SJCRH30 (cell line): ENCODE data around the gene TGIF2. TPM values are rescaled to one million over a fixed set of nuclear protein-coding genes. Genes with fewer than 3 reads are reported as not detected.
"Not testable (repeated sequence)": the region's sequence is repeated elsewhere in the genome, so short reads cannot be mapped to it uniquely, and the experiment has no call there.

ENCODE experiments used
- DNase-seq, 2 experiments: peaks; one replicate each; pipeline ENCODE4 v3.0.0-alpha.2; 2015 to 2020
- H3K27ac ChIP-seq: fragments of 250-450 bp; sonication (Bioruptor Pico); 2 replicates; pipeline ENCODE4 v1.5.1; 2020; ENCODE audit warnings: mild to moderate bottlenecking, moderate library complexity
- H3K27me3 ChIP-seq: fragments of 250-450 bp; sonication (Bioruptor Pico); 2 replicates; pipeline ENCODE4 v1.5.1; 2020; ENCODE audit warnings: mild to moderate bottlenecking, moderate library complexity
- H3K36me3 ChIP-seq: fragments of 250-450 bp; sonication (Bioruptor Pico); 2 replicates; pipeline ENCODE4 v1.5.1; 2020; ENCODE audit warnings: mild to moderate bottlenecking, moderate library complexity
- H3K4me1 ChIP-seq: fragments of 250-450 bp; sonication (Bioruptor Pico); 2 replicates; pipeline ENCODE4 v1.5.1; 2020; ENCODE audit warnings: mild to moderate bottlenecking, moderate library complexity
- H3K4me3 ChIP-seq: fragments of 250-450 bp; sonication (Bioruptor Pico); 2 replicates; pipeline ENCODE4 v1.5.1; 2020; ENCODE audit warnings: mild to moderate bottlenecking, moderate library complexity
- H3K9me3 ChIP-seq: fragments of 250-450 bp; sonication (Bioruptor Pico); replicated peaks from 2 replicates; pipeline ENCODE4 v1.5.1; 2020; ENCODE audit warnings: mild to moderate bottlenecking, moderate library complexity
- total RNA-seq: library from RNA; depleted of rRNA; stranded (reverse); fragments of >200 nt; shearing (Covaris generic); gene quantifications from 2 replicates; pipeline ENCODE4 v1.2.3, GENCODE V29; 2014

TGIF2 gene
- total RNA-seq, 1 experiment from 2014 or later: 75.5 TPM

DNA sequence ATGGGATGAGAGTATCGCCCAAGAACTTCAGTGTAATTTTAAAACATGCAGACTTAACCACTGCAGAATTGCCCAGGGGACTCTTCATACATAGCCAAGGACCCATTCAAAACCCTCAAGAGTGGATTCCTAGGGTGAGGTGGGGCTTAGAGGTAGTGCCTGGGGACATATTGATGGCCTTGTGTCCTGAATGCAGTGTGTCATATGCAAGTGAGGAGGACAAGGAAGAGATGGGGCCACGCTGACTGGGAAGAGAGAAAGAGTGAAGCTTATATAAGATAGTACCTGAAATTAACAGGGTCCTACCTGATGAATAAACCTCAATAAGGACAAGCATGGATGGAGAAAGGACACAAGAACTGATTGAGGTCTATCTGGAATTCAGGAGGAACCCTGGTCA is 18.1 kb upstream of the TGIF2 start:
- Histone ChIP-seq H3K27me3 (no peaks in the 10 kb centered on the region), H3K27ac (no peak overlapping the region), H3K4me3 (no peak overlapping the region), H3K36me3 (no peaks in the 10 kb centered on the region), H3K9me3 (no peaks in the 10 kb centered on the region), H3K4me1 (no peaks in the 10 kb centered on the region)
- DNase-seq: no peak

DNA sequence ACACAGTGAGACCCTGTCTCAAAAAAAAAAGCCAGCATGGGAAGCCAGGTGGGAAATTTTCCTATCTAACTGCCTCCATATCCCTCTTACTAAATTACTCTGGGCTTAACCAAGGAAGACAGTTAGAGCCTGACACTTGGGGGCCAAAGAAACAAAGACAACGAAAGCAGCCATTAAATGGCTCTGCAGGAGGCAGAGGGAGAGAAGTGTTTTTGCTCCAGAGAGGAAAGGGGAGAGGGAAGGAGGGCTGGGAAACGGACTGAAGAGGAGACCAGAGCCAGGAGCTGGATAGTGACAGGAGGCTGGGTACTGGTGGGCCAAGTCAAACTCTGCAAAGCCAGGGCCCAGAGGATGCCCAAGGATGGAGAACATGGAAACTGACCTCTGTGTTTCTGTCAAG is 10.7 kb upstream of the TGIF2 start:
- H3K9me3 ChIP-seq: peaks cover 7% of the 10 kb centered on the region; the same call in 1 of the 2 replicates
- H3K36me3 ChIP-seq: no peaks in the 10 kb centered on the region
- no peak overlapping the region for H3K4me3 ChIP-seq
- no peaks in the 10 kb centered on the region for H3K27me3 ChIP-seq
- H3K27ac ChIP-seq: no peak overlapping the region
- DNase-seq: no peak
- H3K4me1 ChIP-seq: no peaks in the 10 kb centered on the region

DNA sequence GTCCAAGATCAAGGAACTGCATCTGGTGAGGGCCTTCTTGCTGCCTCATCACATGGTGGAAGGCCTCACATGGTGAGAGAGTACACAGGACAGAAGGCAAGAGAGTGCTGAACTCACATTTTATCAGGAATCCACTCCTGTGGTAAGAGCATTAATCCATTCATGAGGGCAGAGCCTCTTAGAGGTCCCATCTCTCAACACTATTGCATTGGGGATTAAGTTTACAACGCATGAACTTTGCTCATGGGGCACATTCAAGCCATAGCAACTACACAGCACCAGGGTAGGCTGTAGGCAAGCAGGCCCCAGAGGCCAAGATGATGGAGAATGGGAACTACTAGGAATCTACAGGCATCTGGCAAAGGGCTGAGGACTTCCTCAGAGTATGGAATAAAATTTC is 10.0 kb upstream of the TGIF2 start:
- no peaks in the 10 kb centered on the region for H3K36me3 ChIP-seq
- H3K4me1 ChIP-seq: no peaks in the 10 kb centered on the region
- DNase-seq: no peak
- no peak overlapping the region for H3K27ac ChIP-seq
- H3K9me3 ChIP-seq: peaks cover 7% of the 10 kb centered on the region; the same call in 1 of the 2 replicates
- H3K4me3 ChIP-seq: no peak overlapping the region
- no peaks in the 10 kb centered on the region for H3K27me3 ChIP-seq

DNA sequence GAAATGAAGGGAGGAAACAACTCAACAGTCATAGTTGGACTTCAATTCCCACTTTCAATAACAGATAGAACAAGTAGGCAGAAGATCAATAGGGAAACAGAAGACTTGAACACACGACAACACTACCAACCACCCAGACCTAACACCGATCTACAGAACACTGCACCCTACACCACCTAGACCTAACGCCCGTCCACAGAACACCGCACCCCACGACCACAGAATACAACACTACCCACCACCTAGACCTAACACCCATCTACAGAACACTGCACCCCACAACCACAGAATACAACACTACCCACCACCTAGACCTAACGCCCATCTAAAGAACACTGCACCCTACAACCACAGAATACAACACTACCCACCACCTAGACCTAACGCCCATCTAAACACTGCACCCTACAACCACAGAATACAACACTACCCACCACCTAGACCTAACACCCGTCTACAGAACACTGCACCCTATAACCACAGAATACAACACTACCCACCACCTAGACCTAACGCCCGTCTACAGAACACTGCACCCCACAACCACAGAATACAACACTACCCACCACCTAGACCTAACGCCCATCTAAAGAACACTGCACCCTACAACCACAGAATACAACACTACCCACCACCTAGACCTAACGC is 9.2 kb upstream of the TGIF2 start:
- H3K27ac ChIP-seq, H3K4me1 ChIP-seq, H3K27me3 ChIP-seq, H3K36me3 ChIP-seq, H3K4me3 ChIP-seq, DNase-seq, H3K9me3 ChIP-seq: not testable (repeated sequence)

DNA sequence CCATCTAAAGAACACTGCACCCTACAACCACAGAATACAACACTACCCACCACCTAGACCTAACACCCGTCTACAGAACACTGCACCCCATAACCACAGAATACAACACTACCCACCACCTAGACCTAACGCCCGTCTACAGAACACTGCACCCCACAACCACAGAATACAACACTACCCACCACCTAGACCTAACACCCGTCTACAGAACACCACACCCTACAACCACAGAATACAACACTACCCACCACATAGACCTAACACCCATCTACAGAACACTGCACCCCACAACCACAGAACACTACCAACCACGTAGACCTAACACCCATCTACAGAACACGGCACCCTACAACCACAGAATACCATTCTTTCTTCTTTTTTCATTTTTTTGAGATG is 8.7 kb upstream of the TGIF2 start:
- not testable (repeated sequence) for DNase-seq, H3K4me3 ChIP-seq, H3K4me1 ChIP-seq, H3K27ac ChIP-seq, H3K36me3 ChIP-seq, H3K27me3 ChIP-seq, H3K9me3 ChIP-seq

DNA sequence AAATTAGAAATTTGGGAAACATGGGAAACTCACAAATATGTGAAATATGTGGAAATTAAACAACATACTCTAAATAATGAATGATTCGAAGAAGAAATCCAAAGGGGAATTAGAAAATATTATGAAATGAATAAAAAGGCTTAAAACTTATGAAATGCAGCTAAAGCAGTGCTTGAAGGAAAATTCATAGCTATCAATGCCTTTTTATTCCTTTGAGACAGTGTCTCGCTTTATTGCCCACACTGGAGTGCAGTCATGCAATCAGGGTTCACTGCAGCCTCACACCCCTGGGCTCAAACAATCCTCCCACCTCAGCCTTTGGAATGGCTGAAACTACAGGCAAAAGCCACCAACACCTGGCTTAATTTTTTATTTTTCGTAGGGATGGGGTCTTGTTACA is 7.9 kb upstream of the TGIF2 start:
- Histone ChIP-seq H3K4me1 (peaks cover 7% of the 10 kb centered on the region), H3K27me3 (no peaks in the 10 kb centered on the region), H3K36me3 (no peaks in the 10 kb centered on the region), H3K27ac (no peak overlapping the region), H3K9me3 (peaks cover 7% of the 10 kb centered on the region; the same call in 1 of the 2 replicates), H3K4me3 (no peak overlapping the region)
- no peak for DNase-seq

DNA sequence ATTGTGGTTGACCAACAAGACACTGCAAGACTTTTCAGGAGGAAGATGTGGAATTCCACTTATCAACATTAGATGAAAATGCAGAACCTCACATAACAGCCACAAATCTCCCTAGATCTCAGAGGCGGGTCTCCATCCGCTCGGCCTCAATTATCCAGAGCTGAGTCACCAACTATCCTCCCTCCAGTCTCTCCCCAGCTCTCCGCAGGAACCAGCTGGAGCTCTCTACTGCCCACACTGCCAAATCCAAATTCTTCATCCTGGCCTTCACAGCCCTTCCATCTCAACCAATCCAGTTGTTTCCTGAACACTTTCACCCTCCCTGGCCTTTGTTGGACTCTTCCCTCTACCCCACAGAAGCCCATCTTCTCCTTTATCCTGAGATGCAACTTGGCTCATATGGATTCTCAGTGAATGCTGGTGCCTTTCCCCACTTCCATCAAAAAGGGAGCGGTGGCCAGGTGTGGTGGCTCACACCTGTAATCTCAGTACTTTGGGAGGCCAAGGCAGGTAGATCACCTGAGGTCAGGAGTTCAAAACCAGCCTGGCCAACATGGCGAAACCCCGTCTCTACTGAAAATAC is 3.5 kb upstream of the TGIF2 start:
- DNase-seq: peak; percentile 48 to 62
- Histone ChIP-seq H3K27me3 (no peaks in the 10 kb centered on the region), H3K4me1 (peaks cover 12% of the 10 kb centered on the region), H3K27ac (no peak overlapping the region), H3K36me3 (no peaks in the 10 kb centered on the region), H3K4me3 (no peak overlapping the region), H3K9me3 (peaks cover 7% of the 10 kb centered on the region; the same call in 1 of the 2 replicates)

DNA sequence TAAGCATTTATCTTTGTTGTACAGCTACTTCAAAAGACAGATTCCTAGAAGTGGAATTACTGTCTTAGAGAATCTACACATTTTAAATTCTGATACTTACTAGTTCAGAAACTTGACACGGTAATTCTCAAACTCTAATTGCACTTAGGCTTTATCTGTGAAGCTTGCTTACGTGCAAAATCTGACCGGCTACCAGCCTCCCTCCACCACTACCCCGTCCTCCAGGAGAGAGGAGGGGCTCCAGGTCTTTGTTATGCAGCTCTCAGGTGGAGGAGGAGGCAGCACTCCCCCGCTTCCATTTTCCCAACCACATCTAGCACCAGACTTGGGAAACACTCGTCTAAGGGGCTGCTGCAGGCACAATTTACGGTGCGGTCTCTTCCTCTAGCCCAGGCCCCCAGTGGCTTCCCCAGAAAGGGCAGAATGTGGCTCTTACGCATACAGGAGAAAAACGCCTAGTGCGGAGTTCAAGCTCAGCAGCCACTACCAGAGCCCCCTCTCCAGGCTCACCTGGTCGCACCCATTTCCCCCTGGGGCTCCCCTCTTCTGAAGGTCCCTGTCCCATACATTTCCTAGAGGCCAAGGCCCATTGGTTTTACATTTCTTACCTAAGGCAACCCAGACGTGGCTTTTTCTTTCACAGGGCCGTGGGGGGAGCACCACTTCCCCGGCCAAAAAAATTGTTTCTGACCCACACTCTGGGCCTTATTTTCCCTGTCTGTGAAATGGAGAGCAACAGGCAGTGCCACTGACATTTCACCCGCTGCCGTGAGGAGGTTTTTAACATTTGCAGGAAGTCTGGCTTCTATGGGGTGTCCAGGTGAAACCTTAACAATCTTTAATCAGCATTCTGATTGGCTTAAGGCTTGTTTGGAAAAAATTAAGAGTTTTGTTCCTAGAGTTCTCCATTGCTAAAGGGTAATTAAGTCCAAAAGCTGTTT is 1.6 kb upstream of the TGIF2 start:
- Histone ChIP-seq H3K27ac (no peak overlapping the region), H3K4me3 (no peak overlapping the region), H3K4me1 (peaks cover 12% of the 10 kb centered on the region), H3K9me3 (no peaks in the 10 kb centered on the region), H3K36me3 (no peaks in the 10 kb centered on the region; the same call in 1 of the 2 replicates), H3K27me3 (no peaks in the 10 kb centered on the region)
- DNase-seq: no peak

DNA sequence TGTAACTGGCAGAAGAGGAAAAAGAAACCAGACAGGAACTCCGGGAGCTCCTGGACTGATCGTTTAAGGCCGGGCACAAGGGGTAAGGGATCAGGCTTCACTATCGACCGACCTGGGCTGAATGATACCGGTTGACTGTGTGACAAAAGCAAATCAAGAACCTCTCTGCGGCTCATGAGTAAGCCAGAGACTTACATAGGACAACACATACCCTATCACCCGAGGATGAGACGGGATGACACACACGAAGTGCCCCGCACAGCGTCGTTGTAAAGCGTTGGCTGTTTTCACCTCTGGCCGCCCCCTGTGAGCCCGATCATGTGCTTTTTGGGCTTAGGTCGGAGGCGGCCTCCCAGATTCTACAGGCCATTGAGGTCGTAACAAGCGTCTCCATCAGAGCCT is 695 bp upstream of the TGIF2 start:
- Histone ChIP-seq H3K27me3 (no peaks in the 10 kb centered on the region), H3K9me3 (no peaks in the 10 kb centered on the region), H3K27ac (peak overlapping the region; percentile 25; the same call in 1 of the 2 replicates), H3K4me3 (peak overlapping the region; percentile 96), H3K36me3 (no peaks in the 10 kb centered on the region; the same call in 1 of the 2 replicates), H3K4me1 (peaks cover 12% of the 10 kb centered on the region)
- no peak for DNase-seq

DNA sequence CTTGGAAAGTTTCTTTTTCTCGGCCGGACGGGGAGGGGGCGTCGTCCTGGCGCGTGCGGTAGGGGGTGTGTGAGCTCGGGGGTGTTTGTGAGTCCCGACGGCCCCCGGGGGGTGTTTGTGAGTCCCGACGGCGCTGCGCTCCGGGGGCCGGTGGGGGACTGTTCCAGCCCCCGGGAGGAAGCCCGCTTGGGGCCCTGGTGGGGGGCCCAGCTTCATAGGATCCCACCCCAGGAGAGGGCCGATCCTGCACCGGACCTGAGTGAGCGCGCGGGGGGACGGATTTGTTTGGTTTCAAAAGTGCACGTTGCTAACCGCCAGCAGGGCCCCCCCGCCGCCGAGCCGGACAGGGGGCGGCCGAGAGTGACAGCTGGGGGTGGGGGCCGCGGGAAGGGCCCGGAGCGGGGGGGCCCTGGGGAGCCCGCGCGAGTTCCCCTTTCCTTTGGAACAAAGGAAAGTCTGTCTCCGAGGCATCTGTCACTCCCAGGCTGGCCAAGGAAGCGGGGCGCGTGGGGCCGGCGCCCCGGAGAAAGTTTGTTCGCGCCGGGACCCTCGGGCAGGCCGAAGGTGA is 485 bp downstream of the TGIF2 start:
- peak overlapping the region; percentile 92 for H3K27ac ChIP-seq
- peak overlapping the region; percentile 96 for H3K4me3 ChIP-seq
- peaks cover 12% of the 10 kb centered on the region for H3K4me1 ChIP-seq
- peak; percentile 64 to 68 for DNase-seq
- peaks cover 6% of the 10 kb centered on the region for H3K36me3 ChIP-seq
- no peaks in the 10 kb centered on the region for H3K9me3 ChIP-seq
- H3K27me3 ChIP-seq: no peaks in the 10 kb centered on the region

DNA sequence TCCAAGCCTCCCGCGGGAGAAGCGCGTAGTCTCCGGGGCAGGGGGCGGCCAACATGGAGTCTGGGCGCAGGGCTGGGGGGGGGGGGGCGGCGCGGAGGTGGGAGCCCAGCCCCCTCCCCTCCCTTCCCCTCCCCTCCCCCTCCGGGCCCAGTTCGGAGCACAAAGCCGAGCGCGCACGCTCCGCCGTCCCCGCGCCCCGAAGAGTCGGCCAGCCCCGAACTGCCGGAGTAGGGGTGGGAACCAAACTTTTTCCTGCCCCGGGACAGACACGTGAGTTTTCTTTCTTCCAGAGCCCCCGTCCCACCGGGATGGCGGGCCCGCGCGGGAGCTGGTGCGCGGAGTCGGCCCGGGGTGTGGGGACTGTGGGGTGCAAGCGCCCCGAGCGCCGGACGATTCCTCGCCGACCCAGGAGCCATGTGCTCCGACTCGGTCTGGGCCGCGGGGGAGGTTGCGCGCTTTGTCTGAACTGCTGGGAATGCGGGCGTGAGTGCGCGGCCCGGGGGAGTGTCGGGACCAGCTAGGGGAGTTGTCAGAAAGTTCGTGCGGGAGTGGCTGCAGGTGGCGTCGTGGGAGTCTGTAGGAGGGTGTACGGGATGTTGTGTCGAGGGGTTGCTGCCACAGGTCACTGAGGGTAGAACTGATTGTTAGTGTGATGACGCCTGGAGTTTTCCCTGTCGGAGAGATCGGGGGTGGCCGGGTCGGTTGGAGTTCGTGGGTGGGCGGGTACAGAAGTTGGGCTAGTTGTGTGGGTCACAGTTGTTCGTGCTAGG is 1.2 kb downstream of the TGIF2 start:
- Histone ChIP-seq H3K27me3 (no peaks in the 10 kb centered on the region), H3K4me1 (peaks cover 10% of the 10 kb centered on the region), H3K36me3 (peaks cover 13% of the 10 kb centered on the region), H3K4me3 (peak overlapping the region; percentile 96), H3K9me3 (no peaks in the 10 kb centered on the region), H3K27ac (peak overlapping the region; percentile 92)
- DNase-seq: peak; percentile 68 to 76

DNA sequence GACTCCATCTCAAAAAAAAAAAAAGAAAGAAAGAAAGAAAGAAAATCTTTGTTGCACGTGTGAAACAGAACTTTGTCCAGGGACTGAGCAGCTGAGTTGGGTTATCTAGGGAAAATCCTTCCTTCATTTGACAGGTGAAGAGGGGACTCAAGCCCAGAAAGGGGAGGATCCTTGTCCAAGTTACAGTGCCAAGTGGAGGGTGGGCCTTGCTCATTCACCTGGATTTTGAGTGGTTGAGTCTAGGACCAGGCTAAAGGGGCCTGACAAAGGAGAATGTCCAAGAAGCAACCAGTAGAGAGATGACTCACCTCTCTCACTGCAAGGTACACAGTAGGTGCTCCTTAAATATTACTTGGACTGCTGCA is 2.7 kb downstream of the TGIF2 start:
- Histone ChIP-seq H3K4me3 (no peak overlapping the region), H3K4me1 (peaks cover 5% of the 10 kb centered on the region; the same call in 1 of the 2 replicates), H3K27me3 (no peaks in the 10 kb centered on the region), H3K27ac (no peak overlapping the region), H3K9me3 (no peaks in the 10 kb centered on the region), H3K36me3 (peaks cover 26% of the 10 kb centered on the region)
- no peak for DNase-seq

DNA sequence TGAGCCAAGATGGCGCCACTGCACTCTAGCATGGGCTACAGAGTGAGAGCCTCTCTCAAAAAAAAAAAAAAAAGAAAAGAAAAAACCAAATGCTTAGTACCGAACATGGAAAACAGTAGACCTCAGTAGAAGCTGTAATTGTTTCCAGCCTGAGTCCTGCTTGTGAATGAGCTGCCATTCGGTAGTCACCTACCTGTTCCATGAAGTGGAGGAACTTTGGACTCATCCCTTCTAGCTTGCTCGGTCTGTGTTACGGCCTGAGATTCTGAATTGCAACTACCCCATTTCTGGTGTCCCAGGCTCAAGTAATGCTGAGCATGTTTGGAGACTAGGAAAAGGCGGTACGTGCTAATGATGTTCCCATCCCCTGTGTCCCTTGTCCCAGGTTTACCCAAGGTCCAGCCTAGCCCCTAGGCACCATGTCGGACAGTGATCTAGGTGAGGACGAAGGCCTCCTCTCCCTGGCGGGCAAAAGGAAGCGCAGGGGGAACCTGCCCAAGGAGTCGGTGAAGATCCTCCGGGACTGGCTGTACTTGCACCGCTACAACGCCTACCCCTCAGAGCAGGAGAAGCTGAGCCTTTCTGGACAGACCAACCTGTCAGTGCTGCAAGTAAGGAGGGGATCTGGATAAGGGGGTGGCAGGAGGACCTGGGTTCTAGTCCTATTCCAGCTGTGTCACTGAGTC is 5.1 kb downstream of the TGIF2 start:
- Histone ChIP-seq H3K27me3 (no peaks in the 10 kb centered on the region), H3K27ac (no peak overlapping the region), H3K9me3 (no peaks in the 10 kb centered on the region), H3K4me3 (no peak overlapping the region), H3K36me3 (peaks cover 49% of the 10 kb centered on the region), H3K4me1 (no peaks in the 10 kb centered on the region)
- no peak for DNase-seq
